DND-41 (cell line): ENCODE results near the gene LMF2.
"Not testable (repeated sequence)": the region's sequence is repeated elsewhere in the genome, so short reads cannot be mapped to it uniquely, and the experiment has no call there.

Source experiments
- EZH2 ChIP-seq: IDR thresholded peaks from 3 replicates; pipeline ENCODE4 v1.6.1; 2012; ENCODE audit warnings: borderline replicate concordance, low read depth, mild to moderate bottlenecking, moderate library complexity, low read length, inconsistent platforms; ENCODE audit not compliant: severe bottlenecking
- TF ChIP-seq, protein P1 (sequence below): IDR thresholded peaks from 2 replicates; pipeline ENCODE4 v1.5.1; 2012; ENCODE audit warnings: borderline replicate concordance, low read length, moderate library complexity, mild to moderate bottlenecking; ENCODE audit not compliant: poor library complexity, severe bottlenecking; ENCODE audit errors: extremely low read depth

DNA sequence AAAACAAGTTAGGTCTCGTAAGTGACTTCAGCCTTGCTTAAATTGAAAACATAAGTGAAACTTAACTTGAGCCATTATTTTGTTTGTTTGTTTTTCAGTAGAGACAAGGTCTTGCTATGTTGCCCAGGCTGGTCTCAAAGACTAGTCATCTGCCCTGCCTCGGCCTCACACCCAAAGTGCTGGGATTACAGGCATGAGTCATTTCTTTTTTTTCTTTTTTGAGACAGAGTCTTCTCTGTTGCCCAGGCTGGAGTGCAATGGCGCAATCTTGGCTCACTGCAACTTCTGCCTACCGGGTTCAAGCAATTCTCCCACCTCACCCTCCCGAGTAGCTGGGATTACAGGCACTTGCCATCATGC is 34.1 kb upstream of the LMF2 start:
- TF ChIP-seq, protein P1, sequence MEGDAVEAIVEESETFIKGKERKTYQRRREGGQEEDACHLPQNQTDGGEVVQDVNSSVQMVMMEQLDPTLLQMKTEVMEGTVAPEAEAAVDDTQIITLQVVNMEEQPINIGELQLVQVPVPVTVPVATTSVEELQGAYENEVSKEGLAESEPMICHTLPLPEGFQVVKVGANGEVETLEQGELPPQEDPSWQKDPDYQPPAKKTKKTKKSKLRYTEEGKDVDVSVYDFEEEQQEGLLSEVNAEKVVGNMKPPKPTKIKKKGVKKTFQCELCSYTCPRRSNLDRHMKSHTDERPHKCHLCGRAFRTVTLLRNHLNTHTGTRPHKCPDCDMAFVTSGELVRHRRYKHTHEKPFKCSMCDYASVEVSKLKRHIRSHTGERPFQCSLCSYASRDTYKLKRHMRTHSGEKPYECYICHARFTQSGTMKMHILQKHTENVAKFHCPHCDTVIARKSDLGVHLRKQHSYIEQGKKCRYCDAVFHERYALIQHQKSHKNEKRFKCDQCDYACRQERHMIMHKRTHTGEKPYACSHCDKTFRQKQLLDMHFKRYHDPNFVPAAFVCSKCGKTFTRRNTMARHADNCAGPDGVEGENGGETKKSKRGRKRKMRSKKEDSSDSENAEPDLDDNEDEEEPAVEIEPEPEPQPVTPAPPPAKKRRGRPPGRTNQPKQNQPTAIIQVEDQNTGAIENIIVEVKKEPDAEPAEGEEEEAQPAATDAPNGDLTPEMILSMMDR = not testable (repeated sequence)
- TF ChIP-seq EZH2 = not testable (repeated sequence)
